ENCODE measurements around the gene VSTM4.

The VSTM4 gene

GRCh38 chr10:49092477-49092876, 22.8 kb downstream of the VSTM4 start:
- H3K27me3 ChIP-seq (ENCODE audit: low read depth, low read length) = no peaks in the 10 kb centered on the region
- no peaks in the 10 kb centered on the region for H3K36me3 ChIP-seq (replicated peaks; ENCODE audit: low read depth, low read length)
- H3K9ac ChIP-seq (ENCODE audit: low read length) = no peak overlapping the region
- TF ChIP-seq CTCF (IDR thresholded peaks at IDR 0.05; ENCODE audit: low read depth, low read length) (no peak), EZH2phosphoT487 (IDR thresholded peaks at IDR 0.05; ENCODE audit: low read depth) (no peak)
- H3K27ac ChIP-seq (ENCODE audit: low read length) = no peak overlapping the region
- H3K4me1 ChIP-seq (ENCODE audit: low read length) = no peaks in the 10 kb centered on the region
- H3K79me2 ChIP-seq (ENCODE audit: low read length) = no peaks in the 10 kb centered on the region
- H3K4me2 ChIP-seq (ENCODE audit: low read length) = no peak overlapping the region
- H4K20me1 ChIP-seq (ENCODE audit: insufficient read depth, low read length) = no peaks in the 10 kb centered on the region
- no peak overlapping the region for H3K4me3 ChIP-seq (ENCODE audit: low read length)
- no peak overlapping the region for H2AFZ ChIP-seq (ENCODE audit: low read depth, low read length)
- H3K9me3 ChIP-seq (ENCODE audit: insufficient read depth, low read length) = no peaks in the 10 kb centered on the region

DNA sequence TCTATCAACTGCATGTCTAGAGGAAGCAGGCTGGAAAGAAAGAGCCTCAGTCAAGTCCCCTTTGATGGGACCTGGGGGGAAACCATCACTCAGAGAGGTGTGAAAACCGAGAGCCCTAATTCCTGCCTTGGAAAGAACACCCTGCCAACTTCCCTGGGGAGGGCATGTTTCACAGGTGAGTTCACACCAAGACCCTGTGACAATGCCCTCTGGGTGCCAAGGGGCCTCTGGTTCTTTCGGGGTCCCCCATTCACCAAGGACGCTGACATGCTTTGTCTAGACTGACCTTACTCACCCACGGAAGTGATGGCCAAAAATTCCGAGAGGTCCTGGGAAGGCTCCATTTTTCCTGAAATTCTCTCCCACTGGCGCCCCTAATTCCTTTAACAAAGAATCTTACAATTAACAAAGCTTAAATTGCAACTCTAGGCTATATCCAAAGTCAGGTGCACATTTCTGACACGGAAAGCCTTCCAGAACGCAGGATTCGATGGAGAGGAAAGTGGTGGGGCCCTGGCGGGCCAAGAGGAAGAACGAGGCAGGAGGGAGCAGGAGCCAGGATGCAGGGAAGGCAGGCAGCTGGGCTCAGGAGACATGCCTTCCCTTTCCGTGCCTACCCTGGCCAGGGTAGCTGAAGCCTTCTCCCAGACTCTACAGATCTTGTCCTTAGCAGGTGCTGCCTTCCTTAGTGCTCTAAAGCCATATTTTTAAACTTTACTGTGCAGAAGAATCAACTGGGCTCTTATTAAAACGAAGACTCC, 23.7 kb downstream of the VSTM4 start:
- no peak overlapping the region for H3K27ac ChIP-seq (ENCODE audit: low read length)
- H3K9me3 ChIP-seq (ENCODE audit: insufficient read depth, low read length) = no peaks in the 10 kb centered on the region
- no peaks in the 10 kb centered on the region for H3K36me3 ChIP-seq (replicated peaks; ENCODE audit: low read depth, low read length)
- H3K4me1 ChIP-seq (ENCODE audit: low read length) = no peaks in the 10 kb centered on the region
- no peak overlapping the region for H3K4me2 ChIP-seq (ENCODE audit: low read length)
- H3K4me3 ChIP-seq (ENCODE audit: low read length) = no peak overlapping the region
- no peaks in the 10 kb centered on the region for H3K27me3 ChIP-seq (ENCODE audit: low read depth, low read length)
- TF ChIP-seq CTCF (IDR thresholded peaks at IDR 0.05; ENCODE audit: low read depth, low read length) (no peak), EZH2phosphoT487 (IDR thresholded peaks at IDR 0.05; ENCODE audit: low read depth) (no peak)
- H3K79me2 ChIP-seq (ENCODE audit: low read length) = no peaks in the 10 kb centered on the region
- H3K9ac ChIP-seq (ENCODE audit: low read length) = no peak overlapping the region
- H2AFZ ChIP-seq (ENCODE audit: low read depth, low read length) = no peak overlapping the region
- H4K20me1 ChIP-seq (ENCODE audit: insufficient read depth, low read length) = no peaks in the 10 kb centered on the region

GRCh38 chr10:49090696-49091380, 24.5 kb downstream of the VSTM4 start:
- no peaks in the 10 kb centered on the region for H3K9me3 ChIP-seq (ENCODE audit: insufficient read depth, low read length)
- H3K27me3 ChIP-seq (ENCODE audit: low read depth, low read length) = no peaks in the 10 kb centered on the region
- no peak overlapping the region for H3K27ac ChIP-seq (ENCODE audit: low read length)
- H3K9ac ChIP-seq (ENCODE audit: low read length) = no peak overlapping the region
- H3K36me3 ChIP-seq (replicated peaks; ENCODE audit: low read depth, low read length) = no peaks in the 10 kb centered on the region
- H3K4me2 ChIP-seq (ENCODE audit: low read length) = no peak overlapping the region
- H4K20me1 ChIP-seq (ENCODE audit: insufficient read depth, low read length) = no peaks in the 10 kb centered on the region
- no peaks in the 10 kb centered on the region for H3K79me2 ChIP-seq (ENCODE audit: low read length)
- H3K4me1 ChIP-seq (ENCODE audit: low read length) = no peaks in the 10 kb centered on the region
- no peak for TF ChIP-seq EZH2phosphoT487 (IDR thresholded peaks at IDR 0.05; ENCODE audit: low read depth)
- TF ChIP-seq CTCF (IDR thresholded peaks at IDR 0.05; ENCODE audit: low read depth, low read length) = no peak
- no peak overlapping the region for H2AFZ ChIP-seq (ENCODE audit: low read depth, low read length)
- no peak overlapping the region for H3K4me3 ChIP-seq (ENCODE audit: low read length)

GRCh38 chr10:49090189-49090575, 25.1 kb downstream of the VSTM4 start:
- Histone ChIP-seq H2AFZ (ENCODE audit: low read depth, low read length) (no peak overlapping the region), H3K9ac (ENCODE audit: low read length) (no peak overlapping the region), H3K27ac (ENCODE audit: low read length) (no peak overlapping the region), H3K4me2 (ENCODE audit: low read length) (no peak overlapping the region), H3K27me3 (ENCODE audit: low read depth, low read length) (no peaks in the 10 kb centered on the region), H3K4me1 (ENCODE audit: low read length) (no peaks in the 10 kb centered on the region), H4K20me1 (ENCODE audit: insufficient read depth, low read length) (no peaks in the 10 kb centered on the region), H3K36me3 (replicated peaks; ENCODE audit: low read depth, low read length) (no peaks in the 10 kb centered on the region), H3K79me2 (ENCODE audit: low read length) (no peaks in the 10 kb centered on the region), H3K4me3 (ENCODE audit: low read length) (no peak overlapping the region), H3K9me3 (ENCODE audit: insufficient read depth, low read length) (no peaks in the 10 kb centered on the region)
- TF ChIP-seq EZH2phosphoT487 (IDR thresholded peaks at IDR 0.05; ENCODE audit: low read depth) (no peak), CTCF (IDR thresholded peaks at IDR 0.05; ENCODE audit: low read depth, low read length) (no peak)

Data from OCI-LY3 (cell line).